ENCODE data around the gene EFCAB5. TPM values are rescaled to one million over a fixed set of nuclear protein-coding genes. Genes with fewer than 3 reads are reported as not detected.

EFCAB5 gene
- total RNA-seq, 1 experiment from 2014 or later = 0.96 TPM

- TF ChIP-seq, protein P1, sequence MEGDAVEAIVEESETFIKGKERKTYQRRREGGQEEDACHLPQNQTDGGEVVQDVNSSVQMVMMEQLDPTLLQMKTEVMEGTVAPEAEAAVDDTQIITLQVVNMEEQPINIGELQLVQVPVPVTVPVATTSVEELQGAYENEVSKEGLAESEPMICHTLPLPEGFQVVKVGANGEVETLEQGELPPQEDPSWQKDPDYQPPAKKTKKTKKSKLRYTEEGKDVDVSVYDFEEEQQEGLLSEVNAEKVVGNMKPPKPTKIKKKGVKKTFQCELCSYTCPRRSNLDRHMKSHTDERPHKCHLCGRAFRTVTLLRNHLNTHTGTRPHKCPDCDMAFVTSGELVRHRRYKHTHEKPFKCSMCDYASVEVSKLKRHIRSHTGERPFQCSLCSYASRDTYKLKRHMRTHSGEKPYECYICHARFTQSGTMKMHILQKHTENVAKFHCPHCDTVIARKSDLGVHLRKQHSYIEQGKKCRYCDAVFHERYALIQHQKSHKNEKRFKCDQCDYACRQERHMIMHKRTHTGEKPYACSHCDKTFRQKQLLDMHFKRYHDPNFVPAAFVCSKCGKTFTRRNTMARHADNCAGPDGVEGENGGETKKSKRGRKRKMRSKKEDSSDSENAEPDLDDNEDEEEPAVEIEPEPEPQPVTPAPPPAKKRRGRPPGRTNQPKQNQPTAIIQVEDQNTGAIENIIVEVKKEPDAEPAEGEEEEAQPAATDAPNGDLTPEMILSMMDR (IDR thresholded peaks at IDR 0.05; ENCODE audit: unreplicated experiment) = no peak
- H3K9me3 Mint-ChIP-seq (ENCODE audit: unreplicated experiment) = no peaks in the 10 kb centered on the region
- POLR2A ChIA-PET = interaction anchor here (0.6 to 1.1 kb wide), 3 partner anchors 8 to 88 kb away, joined by 3 to 6 read pairs (median 5); no protein-coding TSS in a partner anchor
- H3K27ac Mint-ChIP-seq (ENCODE audit: low read depth, unreplicated experiment) = no peak overlapping the region
- no TSS peak for BruUV-seq (replicated peaks)
- intact Hi-C loops (cut with micrococcal nuclease) = no loop called here
- CTCF ChIA-PET = interaction anchor here (0.7 to 4.5 kb wide), 6 partner anchors 9 to 193 kb away, joined by 3 to 19 read pairs (median 4); no protein-coding TSS in a partner anchor
- H3K36me3 Mint-ChIP-seq (ENCODE audit: insufficient read depth, unreplicated experiment) = no peaks in the 10 kb centered on the region
- H3K4me3 Mint-ChIP-seq (ENCODE audit: unreplicated experiment) = no peak overlapping the region
- DNase-seq (ENCODE audit: unreplicated experiment) = no peak
- no peaks in the 10 kb centered on the region for H3K4me1 Mint-ChIP-seq (ENCODE audit: insufficient read depth, unreplicated experiment)
- H3K27me3 Mint-ChIP-seq (ENCODE audit: insufficient read depth, unreplicated experiment) = no peaks in the 10 kb centered on the region
These were observed 29.7 kb upstream of the EFCAB5 start for GRCh38 chr17:29911641-29912177.

DNA sequence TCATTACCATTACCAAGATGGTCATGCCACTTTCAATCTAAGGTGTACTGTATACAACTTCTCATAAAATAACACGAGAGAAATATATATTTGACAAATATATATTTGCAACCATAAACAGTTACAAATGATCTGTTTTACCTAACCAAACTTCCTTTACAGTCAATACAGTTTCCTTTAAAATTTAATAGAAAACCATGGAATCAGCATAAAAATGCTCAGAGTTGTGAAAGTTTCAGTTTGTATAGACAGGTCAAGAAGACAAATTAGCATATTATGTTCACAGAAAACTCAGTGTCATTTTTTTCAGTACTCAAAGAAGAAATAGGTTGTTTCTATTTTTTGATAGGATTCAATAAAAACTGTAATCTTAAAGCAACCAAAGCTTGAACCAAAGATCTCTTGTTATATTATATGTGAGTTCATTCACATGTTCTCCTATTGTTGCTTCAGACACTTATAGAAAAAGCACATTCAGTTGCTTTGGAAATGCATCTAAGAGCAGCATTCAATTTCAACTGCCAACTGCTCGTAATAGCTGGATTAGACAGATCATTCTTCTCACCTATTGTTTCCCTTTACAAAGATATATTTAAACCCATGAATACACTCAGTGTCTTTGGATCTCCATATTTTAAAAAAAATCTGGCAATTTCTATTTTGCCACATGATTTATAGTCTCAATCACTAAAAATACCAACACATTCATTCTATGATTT is 26.5 kb upstream of the EFCAB5 start:
- H3K27ac Mint-ChIP-seq (ENCODE audit: low read depth, unreplicated experiment) = no peak overlapping the region
- H3K4me1 Mint-ChIP-seq (ENCODE audit: insufficient read depth, unreplicated experiment) = peaks cover 10% of the 10 kb centered on the region
- DNase-seq (ENCODE audit: unreplicated experiment) = no peak
- ChIA-PET POLR2A (interaction anchor here (1.1 kb wide), 1 partner anchor 15 kb away, joined by 4 read pairs; the partner anchor contains the start of gene SSH2), CTCF (interaction anchor here (0.7 to 1.5 kb wide), 2 partner anchors 16 to 180 kb away, joined by 3 to 5 read pairs; no protein-coding TSS in a partner anchor)
- TF ChIP-seq, protein P1 (IDR thresholded peaks at IDR 0.05; ENCODE audit: unreplicated experiment) = no peak
- intact Hi-C loops (cut with micrococcal nuclease) = no loop called here
- no peak overlapping the region for H3K4me3 Mint-ChIP-seq (ENCODE audit: unreplicated experiment)
- H3K36me3 Mint-ChIP-seq (ENCODE audit: insufficient read depth, unreplicated experiment) = no peaks in the 10 kb centered on the region
- no TSS peak for BruUV-seq (replicated peaks)
- H3K9me3 Mint-ChIP-seq (ENCODE audit: unreplicated experiment) = no peaks in the 10 kb centered on the region
- no peaks in the 10 kb centered on the region for H3K27me3 Mint-ChIP-seq (ENCODE audit: insufficient read depth, unreplicated experiment)

DNA sequence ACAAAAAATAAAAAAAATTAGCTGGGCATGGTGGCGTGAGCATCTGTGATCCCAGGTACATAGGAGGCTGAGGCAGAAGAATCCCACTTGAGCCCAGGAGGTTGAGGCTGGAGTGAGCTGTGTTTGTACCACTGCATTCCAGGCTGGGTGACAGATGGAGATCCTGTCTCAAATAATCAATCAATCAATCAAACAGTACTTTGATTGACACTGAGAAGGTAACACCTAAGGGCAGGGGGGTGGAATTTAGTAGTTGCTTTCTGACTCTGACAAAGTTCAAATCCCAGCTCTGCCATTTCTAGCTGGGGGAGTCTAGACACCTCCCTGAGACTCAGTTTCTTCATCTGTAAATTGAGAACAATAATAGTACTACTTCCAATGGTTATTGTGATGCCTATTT is 23.4 kb upstream of the EFCAB5 start:
- no peak overlapping the region for H3K4me3 Mint-ChIP-seq (ENCODE audit: unreplicated experiment)
- no peaks in the 10 kb centered on the region for H3K27me3 Mint-ChIP-seq (ENCODE audit: insufficient read depth, unreplicated experiment)
- H3K27ac Mint-ChIP-seq (ENCODE audit: low read depth, unreplicated experiment) = no peak overlapping the region
- ChIA-PET CTCF (interaction anchor here (1.1 to 3.5 kb wide), 2 partner anchors 13 to 31 kb away, joined by 3 to 20 read pairs; partner anchors contain the start of gene SSH2), POLR2A (interaction anchor here (1.1 to 3.9 kb wide), 2 partner anchors 11 to 104 kb away, joined by 4 to 38 read pairs; partner anchors contain the start of gene SSH2)
- no peak for DNase-seq (ENCODE audit: unreplicated experiment)
- TF ChIP-seq, protein P1 (IDR thresholded peaks at IDR 0.05; ENCODE audit: unreplicated experiment) = no peak
- H3K9me3 Mint-ChIP-seq (ENCODE audit: unreplicated experiment) = no peaks in the 10 kb centered on the region
- peaks cover 8% of the 10 kb centered on the region for H3K36me3 Mint-ChIP-seq (ENCODE audit: insufficient read depth, unreplicated experiment)
- peaks cover 16% of the 10 kb centered on the region for H3K4me1 Mint-ChIP-seq (ENCODE audit: insufficient read depth, unreplicated experiment)
- no TSS peak for BruUV-seq (replicated peaks)
- intact Hi-C loops (cut with micrococcal nuclease) = no loop called here

All from MCF 10A (cell line).